AG09319 (cell line): ENCODE results near the gene REPIN1.

Experiments used
- DNase-seq: peaks from one replicate; pipeline ENCODE4 v3.0.0-alpha.2; 2010; ENCODE audit warnings: low read depth; ENCODE audit errors: extremely low read depth
- CTCF ChIP-seq: IDR thresholded peaks from 2 replicates; pipeline ENCODE4 v1.5.1; 2011; ENCODE audit warnings: low read depth, mild to moderate bottlenecking, inconsistent platforms, low read length, moderate library complexity

REPIN1 gene

DNA sequence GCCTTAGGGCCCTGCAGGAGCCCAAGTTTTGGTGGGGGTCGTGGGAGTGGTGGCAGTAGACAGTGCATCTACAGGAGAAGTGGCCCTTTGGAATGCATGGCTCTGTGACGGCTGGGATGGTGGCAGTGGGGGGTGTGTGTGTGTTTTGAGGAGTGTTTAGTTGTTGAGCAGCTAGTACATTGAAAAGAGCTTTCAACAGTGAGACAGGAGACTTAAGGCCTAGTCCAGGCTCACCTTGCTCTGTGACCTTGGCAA, 37.6 kb downstream of the REPIN1 start:
- DNase-seq, result no peak
- TF ChIP-seq CTCF, result no peak

GRCh38 chr7:150406567-150407421, 38.2 kb downstream of the REPIN1 start:
- DNase-seq, result no peak
- no peak for TF ChIP-seq CTCF

GRCh38 chr7:150407588-150408392, 39.2 kb downstream of the REPIN1 start:
- DNase-seq, result no peak

GRCh38 chr7:150408393-150409299, 40.0 kb downstream of the REPIN1 start:
- no peak for TF ChIP-seq CTCF

More at GRCh38 chr7:150407588-150408392, 39.2 kb downstream of the REPIN1 start:
- no peak for TF ChIP-seq CTCF

GRCh38 chr7:150409300-150410030, 40.8 kb downstream of the REPIN1 start:
- TF ChIP-seq CTCF, result no peak
- no peak for DNase-seq

More at GRCh38 chr7:150408393-150409299, 40.0 kb downstream of the REPIN1 start:
- no peak for DNase-seq

- no peak for TF ChIP-seq CTCF
- DNase-seq, result no peak
Measured at GRCh38 chr7:150410131-150410530, 41.5 kb downstream of the REPIN1 start.
